ENCODE measurements around the gene ADRA1B.

The ADRA1B gene

DNA sequence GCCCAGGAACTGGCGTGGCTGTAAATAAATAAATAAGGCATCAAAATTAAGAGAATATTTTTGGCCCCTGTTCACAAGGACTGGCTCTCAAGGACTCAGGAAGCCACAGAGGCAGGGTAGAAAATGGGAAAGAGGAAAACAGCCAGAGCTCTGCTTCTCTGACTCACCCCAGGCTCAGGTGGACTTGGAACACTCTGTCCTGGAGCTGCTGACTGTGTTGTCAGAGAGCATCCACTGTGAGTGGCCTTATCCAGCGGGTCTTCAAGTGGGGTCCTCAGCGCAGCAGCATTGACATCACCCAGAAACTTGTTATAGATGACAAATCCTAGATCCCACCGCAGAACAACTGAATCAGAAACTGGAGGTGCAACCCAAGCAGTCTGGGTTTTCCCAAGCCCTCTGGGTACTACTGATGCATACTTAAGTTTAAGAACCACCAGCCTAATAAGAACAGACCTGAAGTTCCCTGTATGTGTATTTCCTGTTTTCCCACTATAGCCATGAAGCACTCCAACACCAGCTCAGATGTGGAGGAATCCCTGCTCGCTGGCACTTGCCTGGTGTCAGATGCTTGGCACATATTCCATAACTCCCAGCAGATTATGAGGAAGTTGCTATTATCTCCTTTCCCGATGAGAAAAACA, 20.5 kb downstream of the ADRA1B start:
- no peak for TF ChIP-seq POLR2A (IDR thresholded peaks at IDR 0.05; ENCODE audit: extremely low read depth, insufficient read length)
- no peak for TF ChIP-seq MYC (IDR thresholded peaks at IDR 0.05; ENCODE audit: low read depth, low read length)
- TF ChIP-seq CTCF (IDR thresholded peaks at IDR 0.05; ENCODE audit: low read depth, low read length): no peak
- no peak for TF ChIP-seq MAX (IDR thresholded peaks at IDR 0.05; ENCODE audit: low read depth, low read length)
- no peak for DNase-seq (ENCODE audit: low read depth)
- no peak overlapping the region for H3K4me3 ChIP-seq (ENCODE audit: low read depth, low read length)

GRCh38 chr5:159937580-159937979, 21.3 kb downstream of the ADRA1B start:
- TF ChIP-seq MAX (IDR thresholded peaks at IDR 0.05; ENCODE audit: low read depth, low read length): no peak
- no peak for TF ChIP-seq MYC (IDR thresholded peaks at IDR 0.05; ENCODE audit: low read depth, low read length)
- no peak for TF ChIP-seq CTCF (IDR thresholded peaks at IDR 0.05; ENCODE audit: low read depth, low read length)
- no peak for TF ChIP-seq POLR2A (IDR thresholded peaks at IDR 0.05; ENCODE audit: extremely low read depth, insufficient read length)
- H3K4me3 ChIP-seq (ENCODE audit: low read depth, low read length): no peak overlapping the region
- no peak for DNase-seq (ENCODE audit: low read depth)

DNA sequence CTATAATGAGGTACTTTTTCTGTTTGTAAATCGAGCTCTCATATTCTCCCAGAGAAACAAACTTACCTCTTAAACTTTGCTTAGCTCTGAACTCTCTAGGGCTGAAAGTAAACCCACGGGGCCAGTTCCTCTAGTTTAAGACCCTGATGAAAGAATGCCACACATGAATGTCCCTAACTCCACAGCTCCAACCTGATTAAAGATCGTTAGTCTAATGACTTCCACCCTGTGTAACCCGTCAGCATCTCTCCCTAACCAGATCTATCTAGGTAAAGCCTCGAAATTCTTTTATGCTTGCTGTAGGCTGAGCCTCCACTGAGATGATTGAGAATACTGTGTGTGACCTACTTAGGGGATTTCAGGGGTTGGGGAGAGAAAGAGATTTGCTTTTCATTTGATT, 27.0 kb downstream of the ADRA1B start:
- TF ChIP-seq CTCF (IDR thresholded peaks at IDR 0.05; ENCODE audit: low read depth, low read length) (no peak), MYC (IDR thresholded peaks at IDR 0.05; ENCODE audit: low read depth, low read length) (no peak), MAX (IDR thresholded peaks at IDR 0.05; ENCODE audit: low read depth, low read length) (no peak), POLR2A (IDR thresholded peaks at IDR 0.05; ENCODE audit: extremely low read depth, insufficient read length) (no peak)
- no peak overlapping the region for H3K4me3 ChIP-seq (ENCODE audit: low read depth, low read length)
- DNase-seq (ENCODE audit: low read depth): no peak

DNA sequence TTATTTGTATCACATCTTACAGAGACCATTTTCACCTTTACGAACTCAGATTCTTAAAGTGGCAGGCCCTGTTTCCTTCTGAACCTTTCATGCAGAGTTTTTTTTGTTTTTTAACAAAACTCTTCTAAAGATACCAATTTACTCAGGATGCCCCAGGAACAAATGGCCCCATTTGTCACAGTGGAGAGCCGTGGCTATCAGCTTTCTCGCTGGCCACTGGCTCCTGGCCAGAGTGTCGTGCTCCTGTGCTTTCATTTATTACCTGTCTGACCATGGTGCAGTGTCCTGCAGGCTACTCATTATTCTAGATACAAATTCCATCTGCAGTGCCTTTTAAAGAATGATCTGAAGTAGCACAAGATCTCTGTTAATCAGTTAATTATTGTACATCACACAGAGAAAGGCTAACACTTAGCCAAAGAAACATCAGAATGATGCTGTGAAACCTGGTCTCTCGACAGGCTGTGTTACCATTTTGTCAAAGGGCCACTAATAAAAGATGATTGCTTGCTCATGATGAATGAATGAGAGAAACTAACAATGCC, 27.8 kb downstream of the ADRA1B start:
- TF ChIP-seq POLR2A (IDR thresholded peaks at IDR 0.05; ENCODE audit: extremely low read depth, insufficient read length) (no peak), MAX (IDR thresholded peaks at IDR 0.05; ENCODE audit: low read depth, low read length) (no peak), CTCF (IDR thresholded peaks at IDR 0.05; ENCODE audit: low read depth, low read length) (no peak), MYC (IDR thresholded peaks at IDR 0.05; ENCODE audit: low read depth, low read length) (no peak)
- no peak overlapping the region for H3K4me3 ChIP-seq (ENCODE audit: low read depth, low read length)
- no peak for DNase-seq (ENCODE audit: low read depth)

- no peak for TF ChIP-seq MYC (IDR thresholded peaks at IDR 0.05; ENCODE audit: low read depth, low read length)
- TF ChIP-seq CTCF (IDR thresholded peaks at IDR 0.05; ENCODE audit: low read depth, low read length): no peak
- TF ChIP-seq MAX (IDR thresholded peaks at IDR 0.05; ENCODE audit: low read depth, low read length): no peak
- TF ChIP-seq POLR2A (IDR thresholded peaks at IDR 0.05; ENCODE audit: extremely low read depth, insufficient read length): no peak
- DNase-seq (ENCODE audit: low read depth): no peak
- no peak overlapping the region for H3K4me3 ChIP-seq (ENCODE audit: low read depth, low read length)
Measured at GRCh38 chr5:159945359-159945758, 29.1 kb downstream of the ADRA1B start.

Data from NB4 (cell line).